ELF-1 (cell line): ENCODE results near the gene SNAI1.

Source experiments
- DNase-seq: peaks from one replicate; pipeline ENCODE4 v3.0.0-alpha.2; 2016; ENCODE audit warnings: low read depth, low spot score

SNAI1 gene

DNA sequence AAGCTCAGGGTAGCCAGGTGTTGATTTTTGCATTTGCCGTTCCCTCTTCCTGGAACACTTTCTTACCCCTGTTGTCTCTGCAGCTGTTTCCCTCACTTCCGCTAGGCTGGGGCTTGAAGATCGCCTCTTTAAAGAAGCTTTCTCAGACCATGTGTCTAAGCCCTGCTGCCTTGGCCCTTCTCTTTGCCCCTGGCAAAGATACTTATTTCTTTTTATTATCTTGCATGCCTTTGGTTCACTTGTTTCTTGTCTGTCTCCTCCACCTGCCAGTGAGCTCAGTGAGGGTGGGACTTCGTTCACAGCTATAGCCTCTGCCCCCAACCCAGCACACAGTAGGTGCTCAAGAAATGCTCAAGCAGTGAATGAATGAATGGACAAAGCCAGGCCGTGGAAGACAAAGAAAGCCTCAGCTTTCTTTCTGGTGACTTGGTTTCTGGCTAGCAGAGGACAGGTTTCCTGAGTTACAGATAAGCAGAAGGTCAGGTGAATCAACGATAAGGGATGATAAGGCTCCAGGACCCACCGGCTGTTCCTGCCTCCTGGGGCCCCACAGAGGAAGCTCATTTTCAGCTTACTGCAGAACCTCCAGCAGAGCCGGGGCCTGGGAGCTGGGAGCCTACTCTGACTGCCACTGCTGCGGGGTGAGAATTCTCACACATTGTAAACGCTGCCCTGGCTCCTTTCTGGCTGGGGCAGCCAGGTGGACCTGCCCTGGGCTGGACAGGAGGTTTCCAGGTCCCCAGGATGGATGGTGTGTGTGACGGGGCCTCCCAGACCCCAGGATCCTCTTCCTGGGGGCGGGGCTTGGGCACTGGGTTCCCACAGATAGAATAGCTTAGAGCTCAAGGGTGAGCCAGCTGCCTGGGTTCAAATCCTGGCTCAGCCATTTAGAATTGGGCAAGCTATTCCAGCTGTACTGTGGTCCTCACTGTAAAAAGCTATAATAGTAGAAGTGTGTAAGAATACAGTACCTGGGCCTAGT is 29.8 kb downstream of the SNAI1 start:
- DNase-seq: peak; percentile 80

DNA sequence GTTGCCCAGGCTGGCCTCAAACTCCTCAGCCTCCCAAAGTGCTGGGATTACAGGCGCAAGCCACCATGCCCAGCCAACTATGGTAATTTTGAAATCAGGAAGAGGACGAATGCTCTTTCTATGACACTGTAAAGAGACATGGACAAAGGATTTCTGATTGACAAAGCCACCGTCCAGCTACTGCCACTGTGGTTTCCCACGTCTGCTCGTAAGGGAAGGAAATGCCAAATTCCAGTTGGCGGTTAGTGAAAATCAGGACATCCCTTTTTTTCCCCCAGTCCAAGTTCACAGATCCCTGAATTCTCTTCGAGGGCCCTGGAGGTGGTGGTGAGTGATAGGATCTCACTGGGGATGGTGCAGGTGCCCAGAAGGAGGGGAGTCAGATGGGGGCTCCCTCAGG is 31.2 kb downstream of the SNAI1 start:
- no peak for DNase-seq

DNA sequence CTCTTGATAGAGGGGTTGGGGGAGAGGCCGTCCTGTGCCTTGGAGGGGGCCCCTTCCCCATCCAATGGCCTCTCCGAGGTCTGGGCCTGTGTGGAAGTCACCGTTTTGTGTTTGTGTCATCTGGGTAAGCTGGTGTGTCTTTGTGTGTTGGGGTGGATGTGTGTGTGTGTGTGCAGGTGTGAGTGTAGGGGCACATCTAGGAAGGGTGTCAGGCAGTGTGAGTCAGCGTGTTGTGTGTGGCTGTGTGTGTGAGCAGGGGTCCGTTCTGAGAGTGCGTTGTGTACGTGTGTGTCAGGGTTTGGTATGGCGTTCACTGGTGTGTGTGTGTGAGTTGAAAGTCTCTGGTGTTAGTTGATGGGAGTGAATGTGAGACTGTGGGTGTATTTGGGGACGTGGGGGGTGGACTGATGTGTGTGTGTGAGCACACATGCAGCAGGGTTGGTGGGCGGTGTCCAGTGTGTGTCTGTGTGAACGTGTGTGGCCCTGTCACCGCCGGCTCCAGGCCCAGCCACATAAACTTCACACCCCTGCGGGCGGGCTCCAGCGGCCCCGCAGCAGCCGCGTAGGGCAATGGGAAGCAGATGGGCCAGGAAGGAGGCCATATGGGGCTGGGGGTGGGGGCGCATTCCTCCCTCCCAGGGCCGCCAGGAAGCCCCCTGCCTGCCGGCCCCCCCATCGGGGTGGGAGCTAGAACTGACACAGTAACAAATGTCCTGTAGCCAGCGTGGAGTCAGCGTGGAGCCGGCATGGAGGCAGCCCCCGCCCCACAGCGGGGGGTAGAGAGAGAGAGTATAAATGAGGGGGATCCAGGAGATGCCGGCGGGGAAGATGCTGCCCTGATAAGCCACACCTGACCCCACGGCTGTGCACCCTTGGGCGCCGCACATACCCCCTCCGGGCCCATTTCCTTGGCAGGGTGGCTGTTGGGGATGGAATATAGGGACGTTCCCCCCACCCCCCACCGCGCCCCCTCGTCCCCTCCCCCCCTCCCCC is 32.1 kb downstream of the SNAI1 start:
- peak; percentile 55 for DNase-seq

DNA sequence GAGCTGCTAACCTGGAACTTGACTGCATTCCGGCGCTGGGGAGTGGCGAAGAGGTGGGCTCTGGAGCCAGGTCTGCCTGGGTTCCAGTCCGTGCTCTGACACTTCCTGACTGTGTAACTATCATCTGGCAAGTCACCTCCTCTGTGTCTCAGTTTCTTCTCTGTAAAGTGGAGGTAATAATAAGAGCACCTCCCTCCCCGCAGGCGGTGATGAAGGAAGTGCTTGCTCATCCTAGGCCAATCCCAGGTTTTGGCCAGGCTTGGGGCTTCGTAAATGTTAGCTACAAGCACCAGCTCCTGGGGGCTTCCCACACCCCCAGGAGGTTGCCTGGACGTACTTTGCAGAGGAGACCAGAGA is 32.8 kb downstream of the SNAI1 start:
- no peak for DNase-seq

DNA sequence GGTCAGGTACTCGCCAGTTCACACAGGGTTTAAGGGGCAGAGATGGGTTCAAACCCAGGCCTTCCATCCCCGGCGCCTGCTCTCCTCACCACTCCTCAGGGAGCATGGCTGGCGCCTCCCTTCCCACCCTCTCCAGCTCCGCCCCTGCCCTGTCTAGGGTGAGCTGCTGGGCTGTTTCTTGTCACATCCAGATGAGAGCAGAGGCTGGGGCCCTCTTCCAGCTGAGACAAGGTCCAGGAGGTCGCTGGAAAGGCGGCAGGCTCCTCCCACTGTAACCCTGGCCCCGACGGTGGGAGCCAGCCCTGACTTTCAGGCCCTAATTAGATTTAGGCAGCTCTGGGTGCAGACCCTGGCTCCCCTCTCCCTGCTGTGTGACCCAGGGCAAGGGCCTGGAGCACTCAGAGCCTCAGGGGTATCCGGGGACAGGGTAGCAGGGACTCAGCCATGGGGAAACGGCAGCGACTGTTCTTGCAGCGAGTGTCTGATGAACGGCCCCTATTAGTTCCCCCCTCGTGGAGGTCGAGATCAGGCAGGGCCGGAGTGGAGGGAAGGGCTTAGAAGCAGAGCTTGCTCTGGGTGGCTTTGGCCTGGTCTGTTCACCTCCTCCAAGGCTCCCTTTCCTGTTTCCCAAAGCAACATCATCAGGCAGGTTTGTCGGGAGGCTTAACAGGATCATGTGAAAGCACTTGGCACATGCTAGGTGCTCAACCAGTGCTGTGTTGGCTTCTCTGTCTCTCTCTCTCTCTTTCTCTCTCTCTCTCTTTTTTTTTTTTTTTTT is 33.4 kb downstream of the SNAI1 start:
- DNase-seq: peak; percentile 86

DNA sequence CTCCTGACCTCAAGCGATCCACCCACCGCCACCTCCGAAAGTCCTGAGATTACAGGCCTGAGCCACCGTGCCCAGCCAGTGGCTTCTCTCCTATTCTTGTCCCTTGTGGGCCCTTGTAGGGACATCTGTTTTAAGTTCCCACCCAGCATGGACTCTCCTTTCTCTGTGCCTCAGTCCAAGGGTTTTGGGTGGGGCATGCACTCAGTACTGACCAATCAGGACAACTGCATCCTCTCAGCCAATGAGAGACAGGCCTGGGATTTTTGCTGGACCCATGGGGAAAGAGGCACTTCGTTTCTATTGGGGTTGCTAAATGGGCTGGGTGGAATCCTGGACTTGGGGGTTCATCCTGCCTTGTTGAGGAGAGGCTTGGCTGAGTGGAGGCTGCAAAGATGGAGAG is 34.4 kb downstream of the SNAI1 start:
- DNase-seq: no peak

DNA sequence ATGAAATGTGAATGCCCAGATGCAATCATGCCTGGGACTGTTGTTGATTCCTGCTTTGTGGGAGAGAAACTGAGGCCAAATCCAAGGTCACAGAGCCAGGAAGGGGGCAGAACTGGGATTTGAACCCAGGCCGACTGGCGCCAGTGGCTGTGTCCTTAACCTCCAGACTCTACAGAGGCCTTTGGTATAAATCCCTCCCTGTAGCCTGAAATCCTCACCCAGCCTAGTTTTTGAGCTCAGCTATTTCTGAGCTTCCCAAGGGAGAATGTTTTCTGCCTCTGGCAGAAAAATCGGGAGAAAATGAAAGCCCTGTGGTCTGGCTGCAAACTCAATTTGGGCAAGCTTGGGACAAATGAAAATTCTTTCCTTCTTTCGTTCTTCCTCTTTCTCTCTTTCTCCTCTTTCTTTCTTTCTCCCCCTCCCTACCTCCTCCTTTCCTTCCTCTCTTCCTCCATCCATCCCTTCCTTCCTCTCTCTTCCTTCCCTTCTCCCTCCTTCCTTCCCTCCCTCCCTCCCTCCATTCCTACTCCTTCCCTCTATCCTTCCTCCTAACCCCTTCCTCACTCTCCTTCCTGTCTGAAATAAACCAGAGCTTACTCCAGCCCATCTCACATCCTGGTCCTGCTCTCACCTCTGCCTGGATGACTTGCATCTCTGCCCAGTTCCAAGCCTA is 34.9 kb downstream of the SNAI1 start:
- no peak for DNase-seq

DNA sequence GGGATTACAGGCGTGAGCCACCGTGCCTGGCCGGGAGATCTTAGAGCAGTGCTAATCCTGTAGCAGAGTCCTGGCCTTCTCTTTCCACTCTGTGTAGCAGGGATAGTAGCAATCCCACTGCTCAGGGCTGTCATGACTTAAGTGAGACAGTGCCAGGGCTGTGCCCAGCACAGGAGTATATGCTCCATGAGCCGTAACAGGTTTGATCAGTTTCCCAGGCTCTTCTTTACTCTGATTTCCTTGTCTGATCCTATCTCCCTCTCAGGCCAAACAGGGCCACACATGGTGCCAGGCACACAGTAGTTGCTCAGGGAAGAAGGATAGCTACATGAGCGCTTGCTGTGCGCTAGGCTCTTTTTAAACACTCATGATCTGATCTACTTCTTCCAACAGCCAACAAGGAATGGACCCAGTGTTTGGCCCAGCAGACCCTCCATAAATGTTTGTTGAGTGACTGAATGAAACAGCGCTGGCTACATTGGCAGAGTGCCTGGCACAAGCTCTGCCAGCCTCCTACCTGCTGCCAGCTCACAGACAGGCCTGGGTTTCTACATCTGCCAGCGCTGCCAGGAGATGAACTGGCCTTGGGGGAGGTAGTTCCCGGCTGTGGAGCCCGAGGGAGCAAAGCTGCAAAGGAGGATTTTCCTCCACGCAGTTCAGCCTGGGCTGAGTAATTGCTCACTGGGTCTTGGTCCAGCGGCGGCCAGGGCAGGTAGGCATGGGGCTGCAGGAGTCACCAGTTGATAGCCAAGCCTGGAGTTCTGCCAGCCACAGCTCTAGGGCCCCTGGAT is 36.9 kb downstream of the SNAI1 start:
- no peak for DNase-seq

DNA sequence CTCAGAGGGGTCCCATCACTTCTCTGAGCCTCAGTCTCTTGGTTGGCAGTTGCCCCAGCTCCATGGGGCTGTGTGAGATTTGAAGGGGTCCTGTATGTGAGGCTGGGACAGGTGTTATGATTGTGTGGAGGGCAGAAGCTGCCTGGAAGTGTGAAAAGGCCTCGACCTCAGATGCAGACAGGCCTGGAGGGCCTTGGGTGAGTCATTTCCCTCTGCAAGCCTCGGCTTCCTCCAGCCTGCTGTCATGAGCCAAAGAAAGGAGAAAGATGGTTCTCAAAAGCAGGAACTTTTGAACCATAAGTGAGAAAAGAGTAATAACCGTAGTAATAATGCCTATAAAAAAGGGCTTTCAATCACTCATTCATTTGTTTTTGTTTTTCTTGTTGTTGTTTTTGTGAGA is 37.5 kb downstream of the SNAI1 start:
- no peak for DNase-seq

DNA sequence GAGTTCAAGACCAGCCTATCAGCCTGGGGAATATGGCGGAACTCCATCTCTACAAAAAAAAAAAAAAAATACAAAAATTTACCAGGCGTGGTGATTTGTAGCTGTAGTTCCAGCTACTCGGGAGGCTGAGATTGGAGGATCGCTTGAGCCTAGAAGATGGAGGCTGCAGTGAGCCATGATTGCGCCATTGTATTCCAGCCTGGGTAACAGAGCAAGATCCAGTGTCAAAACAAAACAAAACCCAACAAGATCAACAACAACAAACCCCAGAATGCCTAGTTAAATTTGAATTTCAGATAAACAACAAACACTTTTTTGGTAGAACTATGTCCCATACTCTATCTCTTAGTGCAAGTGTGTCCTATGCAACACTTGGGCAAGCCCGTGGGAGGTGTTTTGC is 39.9 kb downstream of the SNAI1 start:
- no peak for DNase-seq

DNA sequence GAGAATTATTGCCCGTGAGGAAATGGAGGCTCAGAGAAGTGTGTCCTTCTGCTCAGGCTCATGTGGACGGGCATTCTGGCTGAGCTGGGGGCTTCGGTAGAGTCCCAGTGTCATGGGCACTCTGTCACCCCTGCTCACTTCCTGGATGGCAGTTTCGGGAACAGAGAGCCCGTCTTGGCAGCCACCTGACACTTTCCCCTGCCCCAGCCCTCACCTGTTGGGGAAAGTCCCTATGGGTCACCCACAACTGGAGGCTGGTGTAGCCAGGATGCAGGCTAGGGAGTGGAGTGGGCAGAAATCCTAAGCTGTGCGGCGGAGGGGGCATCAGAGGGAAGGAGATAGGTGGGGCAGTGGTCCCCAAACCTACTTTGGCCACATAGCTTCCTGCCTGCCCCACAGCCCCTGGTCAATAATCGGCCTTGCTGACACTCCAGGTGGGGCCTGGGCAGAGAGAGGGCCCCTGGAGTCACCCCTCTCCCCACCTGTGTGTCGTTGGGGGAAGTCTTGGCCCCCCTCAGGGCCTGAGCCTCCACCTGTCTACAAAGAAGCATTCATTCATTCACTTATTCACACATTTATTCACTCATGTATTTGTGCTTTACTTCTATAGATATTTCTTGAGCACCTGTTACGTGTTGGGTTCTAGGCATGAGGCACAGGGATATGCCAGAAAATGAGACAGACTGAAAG is 40.5 kb downstream of the SNAI1 start:
- DNase-seq: no peak

DNA sequence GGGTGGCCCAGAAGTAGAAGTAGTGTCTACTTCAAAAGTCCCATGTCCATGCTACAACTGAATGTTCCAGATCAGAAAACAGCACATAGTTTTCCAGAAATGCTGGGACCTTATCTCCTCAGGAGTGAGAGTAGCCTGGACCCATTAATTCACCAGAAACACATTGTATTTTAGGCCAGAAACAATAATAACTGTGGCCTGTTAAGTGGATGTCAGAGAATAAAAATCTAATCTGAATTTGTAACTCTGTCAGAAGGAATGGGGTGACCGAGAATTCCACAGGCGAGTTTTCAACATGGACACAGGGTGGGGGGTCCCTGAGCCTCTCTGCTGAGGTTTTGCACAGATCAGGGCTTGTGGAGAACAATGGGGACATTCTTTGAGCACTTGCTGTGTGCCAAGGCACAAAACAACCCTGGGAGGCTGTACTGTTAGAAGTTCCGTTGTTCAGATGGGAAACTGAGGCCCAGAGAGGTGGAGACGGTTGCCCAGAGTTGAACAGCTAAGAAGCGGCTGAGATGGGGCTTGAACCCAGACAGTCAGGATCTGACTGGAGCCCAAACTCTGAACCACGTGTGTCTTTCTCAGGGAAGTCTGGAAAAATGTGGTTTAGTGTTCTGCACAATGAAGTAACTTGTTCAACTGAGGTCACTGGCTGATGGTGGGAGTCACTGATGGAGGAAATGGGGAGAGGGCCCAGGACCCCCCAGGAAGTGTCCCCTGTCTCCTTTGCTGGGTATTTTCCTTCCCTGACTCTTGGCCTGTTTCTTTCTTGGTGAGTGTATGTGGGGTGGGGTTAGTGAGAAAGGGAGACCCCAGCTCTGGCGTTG is 44.2 kb downstream of the SNAI1 start:
- DNase-seq: no peak

DNA sequence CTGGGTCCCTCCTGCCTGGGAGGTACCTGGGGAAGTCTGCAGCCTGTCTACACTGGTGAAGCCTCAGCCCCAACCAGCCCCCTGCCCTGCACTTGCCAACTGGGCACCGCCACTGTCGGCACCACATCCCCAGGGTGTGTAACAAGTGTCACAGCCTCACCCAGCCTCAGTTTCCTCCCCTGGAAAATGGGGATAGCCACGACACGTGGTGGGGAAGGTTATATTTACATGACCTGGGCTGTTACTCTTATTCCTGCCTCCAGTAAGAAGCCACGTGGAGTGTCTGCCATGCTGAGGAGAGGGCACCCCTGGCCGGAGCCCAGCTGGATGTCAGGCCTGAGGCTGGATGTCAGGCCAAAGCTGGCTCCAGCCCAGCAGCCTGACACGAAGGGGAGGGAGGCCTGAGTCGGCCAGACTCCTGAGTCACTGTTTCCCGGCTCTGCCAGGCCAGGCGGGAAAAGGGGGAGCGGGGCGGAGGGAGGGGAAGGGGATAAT is 44.9 kb downstream of the SNAI1 start:
- DNase-seq: no peak

DNA sequence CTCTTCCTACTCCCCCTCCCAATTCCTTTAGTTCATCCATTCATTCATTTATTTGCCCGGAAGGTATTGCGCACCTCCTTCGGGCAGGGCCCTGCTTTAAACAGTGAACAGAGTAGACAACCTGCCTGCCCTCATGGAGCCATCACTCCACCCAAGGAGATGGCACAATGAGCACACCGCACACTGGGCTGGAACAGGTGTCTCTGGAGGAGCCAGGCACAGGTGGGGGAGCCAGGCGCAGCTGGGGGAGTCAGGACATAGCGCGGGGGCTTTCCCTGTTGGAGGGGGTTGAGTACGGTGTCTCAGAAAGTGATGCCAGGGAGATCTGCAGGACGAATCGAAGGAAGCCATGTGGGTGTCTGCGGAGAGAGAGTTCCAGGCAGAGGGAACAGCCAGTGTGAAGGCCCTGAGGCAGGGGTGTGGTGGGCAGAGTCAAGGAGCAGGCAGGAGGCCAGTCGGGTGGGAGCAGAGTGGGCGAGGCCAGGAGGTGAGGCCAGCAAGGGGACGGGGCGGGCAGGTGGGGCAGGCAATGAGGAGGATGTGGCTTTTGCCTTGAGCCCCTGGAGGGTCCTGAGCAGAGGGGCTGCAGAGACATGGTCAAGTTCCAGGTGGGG is 46.4 kb downstream of the SNAI1 start:
- no peak for DNase-seq

DNA sequence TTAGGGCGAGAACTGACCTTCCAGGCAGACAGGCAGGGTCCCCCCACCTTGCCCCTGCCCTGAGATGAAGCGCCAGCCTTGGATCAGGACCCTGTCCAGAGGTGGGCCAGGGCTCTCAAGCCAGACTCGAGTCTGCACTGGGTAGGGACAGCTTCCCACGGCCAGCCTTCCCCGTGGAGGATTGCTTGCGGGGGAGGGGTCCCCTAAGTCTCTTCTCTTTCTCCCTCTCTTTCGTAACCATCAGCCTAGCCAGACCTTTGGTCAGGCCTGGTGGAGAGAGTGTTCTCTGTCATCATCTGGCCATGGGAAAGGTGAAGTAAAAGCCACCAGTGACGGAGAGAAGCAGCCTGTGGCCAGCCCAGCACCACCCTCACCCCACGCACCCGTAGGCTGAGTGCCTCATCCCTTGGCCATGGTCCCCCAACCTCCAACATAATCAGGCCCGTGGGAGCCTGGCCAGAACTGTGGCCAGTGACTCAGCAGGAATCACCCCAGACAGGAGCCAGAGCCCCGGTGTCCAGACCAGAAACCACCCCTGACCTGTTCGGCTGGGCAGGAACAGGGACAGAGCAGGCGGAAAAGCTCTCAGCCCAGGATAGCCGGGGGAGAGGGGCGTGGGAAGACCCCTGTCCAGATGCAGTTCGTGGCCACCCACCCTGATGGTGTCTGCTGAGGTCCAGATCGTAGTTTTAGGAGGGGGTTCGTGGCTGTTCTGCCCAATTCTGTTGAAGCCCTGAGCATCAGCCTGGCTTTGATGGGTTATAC is 47.1 kb downstream of the SNAI1 start:
- peak; percentile 70 for DNase-seq

DNA sequence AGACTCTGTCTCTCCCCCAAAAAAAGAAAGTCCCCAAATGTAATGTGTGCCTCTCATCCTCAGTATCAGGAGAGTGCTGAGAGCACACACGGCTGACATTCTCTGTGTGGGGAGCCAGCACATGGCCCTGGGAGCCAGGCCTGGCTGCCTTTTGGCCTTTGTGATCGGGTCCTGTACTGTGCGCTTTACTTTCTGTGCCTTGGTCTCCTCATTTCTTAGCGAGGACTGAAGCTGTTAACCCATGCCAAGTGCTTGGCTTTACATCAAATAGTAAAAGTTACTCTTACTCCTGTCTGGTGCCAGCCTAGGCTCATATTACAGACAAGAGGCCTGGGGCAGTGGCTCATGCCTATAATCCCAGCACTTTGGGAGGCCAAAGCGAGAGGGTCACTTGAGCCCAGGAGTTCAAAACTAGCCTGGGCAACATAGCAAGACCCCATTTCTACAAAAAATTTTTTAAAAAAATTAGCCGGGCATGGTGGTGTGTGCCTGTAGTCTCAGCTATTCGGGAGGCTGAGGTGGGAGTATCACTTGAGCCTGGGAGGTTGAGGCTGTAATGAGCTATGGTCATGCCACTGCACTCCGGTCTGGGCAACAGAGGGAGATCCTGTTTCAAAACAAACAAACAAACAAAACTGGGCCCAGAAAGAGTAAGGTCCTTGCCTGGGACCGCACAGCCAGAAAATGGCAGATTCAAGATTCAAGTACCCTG is 50.3 kb downstream of the SNAI1 start:
- no peak for DNase-seq
